Measurements from ENCODE around the gene CDHR4. TPM values are rescaled to one million over a fixed set of nuclear protein-coding genes. Genes with fewer than 3 reads are reported as not detected.
"Not testable (repeated sequence)": the region's sequence is repeated elsewhere in the genome, so short reads cannot be mapped to it uniquely, and the experiment has no call there.

CDHR4 gene
- total and polyA plus RNA-seq, 2 donors (not counting 1 experiment from before 2014, with no cell fraction given) = 0.18 to 0.32 TPM

- H3K4me2 ChIP-seq (replicated peaks; ENCODE audit: low read depth, low read length, poor library complexity, severe bottlenecking) = peak overlapping the region; percentile 84
- ATAC-seq (ENCODE audit: low read depth) (peak; percentile 39), DNase-seq (no peak)
- H3K27me3 ChIP-seq (replicated peaks in 1 of 4; ENCODE audit: control extremely low read depth in 1 of 4, control insufficient read depth in 3 of 4, insufficient read depth in 4 of 4, low read length in 3 of 4) = no peaks in the 10 kb centered on the region
- H3K4me1 ChIP-seq (ENCODE audit: control insufficient read depth in 2 of 2, insufficient read depth in 2 of 2, low read length in 2 of 2) = peaks cover 17 to 34% of the 10 kb centered on the region in 2 donors
- Mint-ChIP-seq H3K4me3 (peak overlapping the region; percentile 97), H3K4me1 (peaks cover 29% of the 10 kb centered on the region), H3K27me3 (no peaks in the 10 kb centered on the region), H3K9me3 (ENCODE audit: insufficient read depth) (no peaks in the 10 kb centered on the region), H3K27ac (peak overlapping the region; percentile 99)
- intact Hi-C loops (cut with micrococcal nuclease) = loop anchor here (1.0 to 10.0 kb wide), 8 partner anchors 17 to 302 kb away; partner anchors contain the start of genes AMIGO3, APEH, RBM5 and RBM6
- peaks cover 16% of the 10 kb centered on the region for H4K20me1 ChIP-seq (ENCODE audit: control insufficient read depth, insufficient read depth, low read length, poor library complexity, severe bottlenecking)
- peak overlapping the region; percentile 69 to 98 (median 88) for H3K4me3 ChIP-seq (ENCODE audit: control extremely low read depth in 1 of 5, extremely low read depth in 1 of 5, insufficient read depth in 1 of 5, low read depth in 2 of 5, low read length in 4 of 5)
- TF ChIP-seq EZH2 (IDR thresholded peaks at IDR 0.05; ENCODE audit: borderline replicate concordance, insufficient read depth, low read depth, low read length, poor library complexity, severe bottlenecking) = no peak
- TF ChIP-seq CTCF (IDR thresholded peaks at IDR 0.05) = no peak
- H3K36me3 ChIP-seq (replicated peaks in 1 of 2; ENCODE audit: control extremely low read depth in 1 of 2, control insufficient read depth in 1 of 2, extremely low read depth in 1 of 2, insufficient read depth in 2 of 2, low read length in 1 of 2) = peaks cover 3 to 13% of the 10 kb centered on the region in 2 experiments
- peaks cover 63% of the 10 kb centered on the region for H3K79me2 ChIP-seq (ENCODE audit: control insufficient read depth, insufficient read depth, low read length)
- H3K9me3 ChIP-seq (ENCODE audit: control extremely low read depth in 1 of 3, control insufficient read depth in 2 of 3, insufficient read depth in 1 of 3, low read length in 2 of 3) = no peaks in the 10 kb centered on the region
- WGBS (ENCODE audit: insufficient coverage) = 4% methylated on average over 50 of the region's 50 CpGs
- CTCF ChIA-PET = interaction anchor here (1.1 to 2.8 kb wide), 3 partner anchors 16 to 67 kb away, joined by 5 to 15 read pairs (median 8); partner anchors contain the start of genes AMIGO3 and INKA1
- peak overlapping the region; percentile 93 for H2AFZ ChIP-seq (ENCODE audit: insufficient read depth, low read depth, low read length, poor library complexity, severe bottlenecking)
- peak overlapping the region; percentile 94 to 95 for H3K27ac ChIP-seq (ENCODE audit: low read length in 2 of 2)
- H3K9ac ChIP-seq (ENCODE audit: low read length) = peak overlapping the region; percentile 84
- POLR2A ChIA-PET = interaction anchor here (0.8 to 3.1 kb wide), 5 partner anchors 18 to 68 kb away, joined by 3 to 13 read pairs (median 10); partner anchors contain the start of genes INKA1 and UBA7
These were observed 13.9 kb downstream of the CDHR4 start for GRCh38 chr3:49785565-49786356.

GRCh38 chr3:49782277-49782676 is 17.4 kb downstream of the CDHR4 start:
- H3K27me3 ChIP-seq (replicated peaks in 1 of 4; ENCODE audit: control extremely low read depth in 1 of 4, control insufficient read depth in 3 of 4, insufficient read depth in 4 of 4, low read length in 3 of 4); H3K27me3 Mint-ChIP-seq; H3K4me3 ChIP-seq (ENCODE audit: control extremely low read depth in 1 of 5, extremely low read depth in 1 of 5, insufficient read depth in 1 of 5, low read depth in 2 of 5, low read length in 4 of 5); DNase-seq; H3K9me3 ChIP-seq (ENCODE audit: control extremely low read depth in 1 of 3, control insufficient read depth in 2 of 3, insufficient read depth in 1 of 3, low read length in 2 of 3); ATAC-seq (ENCODE audit: low read depth); H3K9me3 Mint-ChIP-seq (ENCODE audit: insufficient read depth); H3K9ac ChIP-seq (ENCODE audit: low read length); H3K4me3 Mint-ChIP-seq; H3K27ac Mint-ChIP-seq; H2AFZ ChIP-seq (ENCODE audit: insufficient read depth, low read depth, low read length, poor library complexity, severe bottlenecking); H3K4me2 ChIP-seq (replicated peaks; ENCODE audit: low read depth, low read length, poor library complexity, severe bottlenecking); H3K27ac ChIP-seq (ENCODE audit: low read length in 2 of 2); CTCF ChIA-PET: not testable (repeated sequence)
- Histone ChIP-seq H3K79me2 (ENCODE audit: control insufficient read depth, insufficient read depth, low read length) (peaks cover 97% of the 10 kb centered on the region), H3K36me3 (replicated peaks in 1 of 2; ENCODE audit: control extremely low read depth in 1 of 2, control insufficient read depth in 1 of 2, extremely low read depth in 1 of 2, insufficient read depth in 2 of 2, low read length in 1 of 2) (peaks cover 5 to 23% of the 10 kb centered on the region in 2 experiments), H4K20me1 (ENCODE audit: control insufficient read depth, insufficient read depth, low read length, poor library complexity, severe bottlenecking) (peaks cover 40% of the 10 kb centered on the region), H3K4me1 (ENCODE audit: control insufficient read depth in 2 of 2, insufficient read depth in 2 of 2, low read length in 2 of 2) (peaks cover 17 to 28% of the 10 kb centered on the region in 2 donors)
- WGBS (ENCODE audit: insufficient coverage) = 94% methylated on average over 7 of the region's 9 CpGs
- peaks cover 40% of the 10 kb centered on the region for H3K4me1 Mint-ChIP-seq
- POLR2A ChIA-PET = interaction anchor here (0.5 to 0.7 kb wide), 2 partner anchors 96 to 100 kb away, joined by 3 to 6 read pairs; no protein-coding TSS in a partner anchor
- intact Hi-C loops (cut with micrococcal nuclease) = loop anchor here (10.0 kb wide), 1 partner anchor 53 kb away; no protein-coding TSS in a partner anchor

Measured in B cell (primary cell).